Calu3 (cell line): ENCODE measurements around the gene ZNF277. TPM values are rescaled to one million over a fixed set of nuclear protein-coding genes. Genes with fewer than 3 reads are reported as not detected.

Experiments used
- BruUV-seq: library from RNA; stranded (reverse); fragments of 400-500 nt; replicated peaks from 2 replicates; lab custom pipeline; 2021; lab: Mats Ljungman, UMichigan
- CTCF ChIA-PET: fragments of 300-600 bp; sonication (Branson Sonifier 250); formaldehyde crosslinking; loops from one replicate; lab custom pipeline; 2022; ENCODE audit warnings: antibody characterized with exemption; lab: Charles Lee
- DNase-seq: peaks from one replicate; pipeline ENCODE4 v3.0.0; 2022
- H3K27ac Mint-ChIP-seq: one replicate; pipeline ENCODE4 v1.8.0; 2022; ENCODE audit warnings: mixed read lengths; ENCODE audit not compliant: unreplicated experiment
- H3K27me3 Mint-ChIP-seq: one replicate; pipeline ENCODE4 v1.8.0; 2022; ENCODE audit warnings: mixed read lengths; ENCODE audit not compliant: unreplicated experiment
- H3K36me3 Mint-ChIP-seq: one replicate; pipeline ENCODE4 v1.8.0; 2022; ENCODE audit warnings: mild to moderate bottlenecking, moderate library complexity, mixed read lengths; ENCODE audit not compliant: insufficient read depth, unreplicated experiment
- H3K4me1 Mint-ChIP-seq: one replicate; pipeline ENCODE4 v1.8.0; 2022; ENCODE audit warnings: mild to moderate bottlenecking, low read depth, mixed read lengths; ENCODE audit not compliant: unreplicated experiment
- H3K4me3 Mint-ChIP-seq: one replicate; pipeline ENCODE4 v1.8.0; 2022; ENCODE audit warnings: mild to moderate bottlenecking, low read depth, moderate library complexity, mixed read lengths; ENCODE audit not compliant: unreplicated experiment
- H3K9me3 Mint-ChIP-seq: one replicate; pipeline ENCODE4 v1.8.0; 2022; ENCODE audit warnings: low read depth, mixed read lengths; ENCODE audit not compliant: unreplicated experiment
- intact Hi-C: fragments of 100-400 bp; cut with micrococcal nuclease; formaldehyde crosslinking; loops from one replicate; pipeline ENCODE4 v1.10.0; 2022; ENCODE audit not compliant: unreplicated experiment
- total RNA-seq: library from RNA; stranded (reverse); gene quantifications from 2 replicates; pipeline ENCODE4 v1.2.3, GENCODE V29; 2022
- TF ChIP-seq, protein P1 (sequence below): fragments of 200-600 bp; IDR thresholded peaks from one replicate; pipeline ENCODE4 v1.8.0; 2022; ENCODE audit warnings: antibody characterized with exemption; ENCODE audit not compliant: unreplicated experiment

The ZNF277 gene
- total RNA-seq, 1 experiment from 2014 or later: 18.1 TPM

DNA sequence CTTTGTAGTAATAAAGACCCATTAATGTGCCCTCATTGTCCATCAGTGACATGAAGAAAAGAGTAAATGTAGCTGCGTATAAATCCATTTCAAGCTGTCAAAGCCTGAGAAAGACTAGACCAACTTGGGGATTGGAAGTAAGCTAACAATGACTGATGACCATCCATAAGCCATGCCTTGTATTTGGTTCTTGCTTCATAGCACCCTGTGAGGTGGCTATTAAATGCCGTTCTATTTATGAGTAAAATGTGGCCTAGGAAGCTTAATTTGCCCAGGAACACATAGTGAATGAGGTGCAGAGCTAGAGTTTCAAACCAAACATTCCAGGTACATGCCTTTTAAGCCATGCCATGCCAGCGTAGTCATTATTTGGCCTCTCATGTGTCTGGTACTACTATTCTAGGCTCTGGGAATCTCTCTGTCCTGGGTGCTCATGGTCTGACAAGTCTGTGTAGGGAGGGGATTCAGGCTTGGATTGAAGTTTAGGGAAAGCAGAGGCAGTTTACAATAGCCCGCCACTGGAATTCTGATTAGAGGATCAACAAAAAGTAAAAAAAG, 92.1 kb downstream of the ZNF277 start:
- BruUV-seq: no TSS peak
- no peaks in the 10 kb centered on the region for H3K9me3 Mint-ChIP-seq
- H3K4me3 Mint-ChIP-seq: no peak overlapping the region
- H3K4me1 Mint-ChIP-seq: no peaks in the 10 kb centered on the region
- H3K36me3 Mint-ChIP-seq: no peaks in the 10 kb centered on the region
- CTCF ChIA-PET: no interaction called here
- no peaks in the 10 kb centered on the region for H3K27me3 Mint-ChIP-seq
- TF ChIP-seq, protein P1, sequence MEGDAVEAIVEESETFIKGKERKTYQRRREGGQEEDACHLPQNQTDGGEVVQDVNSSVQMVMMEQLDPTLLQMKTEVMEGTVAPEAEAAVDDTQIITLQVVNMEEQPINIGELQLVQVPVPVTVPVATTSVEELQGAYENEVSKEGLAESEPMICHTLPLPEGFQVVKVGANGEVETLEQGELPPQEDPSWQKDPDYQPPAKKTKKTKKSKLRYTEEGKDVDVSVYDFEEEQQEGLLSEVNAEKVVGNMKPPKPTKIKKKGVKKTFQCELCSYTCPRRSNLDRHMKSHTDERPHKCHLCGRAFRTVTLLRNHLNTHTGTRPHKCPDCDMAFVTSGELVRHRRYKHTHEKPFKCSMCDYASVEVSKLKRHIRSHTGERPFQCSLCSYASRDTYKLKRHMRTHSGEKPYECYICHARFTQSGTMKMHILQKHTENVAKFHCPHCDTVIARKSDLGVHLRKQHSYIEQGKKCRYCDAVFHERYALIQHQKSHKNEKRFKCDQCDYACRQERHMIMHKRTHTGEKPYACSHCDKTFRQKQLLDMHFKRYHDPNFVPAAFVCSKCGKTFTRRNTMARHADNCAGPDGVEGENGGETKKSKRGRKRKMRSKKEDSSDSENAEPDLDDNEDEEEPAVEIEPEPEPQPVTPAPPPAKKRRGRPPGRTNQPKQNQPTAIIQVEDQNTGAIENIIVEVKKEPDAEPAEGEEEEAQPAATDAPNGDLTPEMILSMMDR: no peak
- intact Hi-C loops: no loop called here
- H3K27ac Mint-ChIP-seq: no peak overlapping the region
- no peak for DNase-seq

DNA sequence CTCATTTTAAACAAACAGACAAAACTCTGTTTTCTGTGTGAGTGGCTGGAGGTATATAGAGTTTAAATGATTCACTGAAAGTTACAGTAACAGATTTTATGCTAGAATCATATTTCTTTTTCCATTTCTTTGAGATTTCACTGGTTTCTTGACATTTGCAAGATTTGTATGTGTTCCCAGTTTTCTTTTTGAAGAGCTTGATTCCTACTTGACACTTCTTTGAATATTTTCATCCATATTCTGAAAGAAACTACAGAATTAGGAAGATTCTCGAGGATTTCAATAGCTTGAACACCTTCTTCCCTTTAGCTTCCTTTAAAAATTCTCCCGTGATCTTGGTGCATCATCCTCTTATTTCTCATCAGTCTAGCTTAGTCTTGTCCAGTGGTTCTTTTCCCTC, 93.6 kb downstream of the ZNF277 start:
- Mint-ChIP-seq H3K9me3 (no peaks in the 10 kb centered on the region), H3K36me3 (no peaks in the 10 kb centered on the region), H3K27ac (no peak overlapping the region), H3K27me3 (no peaks in the 10 kb centered on the region), H3K4me1 (no peaks in the 10 kb centered on the region), H3K4me3 (no peak overlapping the region)
- TF ChIP-seq, protein P1: no peak
- intact Hi-C loops: no loop called here
- CTCF ChIA-PET: no interaction called here
- no TSS peak for BruUV-seq
- no peak for DNase-seq

DNA sequence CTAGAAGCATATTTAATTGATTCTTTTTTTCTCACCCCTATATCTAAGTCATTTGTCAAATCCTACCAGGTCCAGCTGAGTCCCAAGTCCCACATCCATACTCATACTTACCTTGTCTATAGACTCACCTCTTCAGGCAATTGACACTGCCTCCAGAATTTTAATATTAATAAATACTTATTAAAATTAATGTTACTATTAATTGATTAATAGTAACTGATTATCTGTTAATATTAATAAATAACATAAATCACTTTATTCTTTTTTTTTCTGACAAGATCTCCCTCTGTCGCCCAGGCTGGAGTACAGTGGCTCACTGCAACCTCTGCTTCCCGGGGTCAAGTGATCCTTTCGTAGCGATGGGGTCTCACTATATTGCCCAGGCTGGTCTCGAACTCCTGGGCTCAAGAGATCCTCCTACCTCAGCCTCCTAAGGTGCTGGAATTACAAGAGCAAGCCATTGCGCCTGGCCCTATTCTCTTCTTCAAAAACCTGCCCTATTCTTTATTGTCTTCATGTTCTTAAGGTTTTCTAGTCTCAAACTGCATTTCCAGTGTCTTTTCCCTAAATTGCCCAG, 94.4 kb downstream of the ZNF277 start:
- H3K4me1 Mint-ChIP-seq: no peaks in the 10 kb centered on the region
- no peak for DNase-seq
- H3K27ac Mint-ChIP-seq: no peak overlapping the region
- no peaks in the 10 kb centered on the region for H3K9me3 Mint-ChIP-seq
- intact Hi-C loops: no loop called here
- no peaks in the 10 kb centered on the region for H3K27me3 Mint-ChIP-seq
- TF ChIP-seq, protein P1: no peak
- no peaks in the 10 kb centered on the region for H3K36me3 Mint-ChIP-seq
- no TSS peak for BruUV-seq
- H3K4me3 Mint-ChIP-seq: no peak overlapping the region
- CTCF ChIA-PET: no interaction called here

DNA sequence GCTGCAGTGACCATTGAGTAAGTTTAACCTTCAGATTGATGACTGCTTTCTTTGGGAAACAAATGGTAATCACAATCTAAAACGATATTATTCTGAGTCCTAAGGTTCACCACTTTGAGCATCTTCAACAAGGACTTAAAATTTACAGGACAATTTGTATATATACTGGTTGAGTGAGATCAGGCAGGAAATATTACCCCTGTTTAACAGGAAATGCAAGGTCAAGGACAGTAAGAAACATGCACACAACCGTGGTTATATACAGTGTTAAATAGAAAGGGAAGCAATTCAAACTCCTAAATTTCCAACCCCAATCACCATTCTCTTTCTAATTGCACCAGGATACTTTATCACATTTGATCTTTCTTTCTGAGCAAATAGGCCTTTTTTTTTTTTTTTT, 96.1 kb downstream of the ZNF277 start:
- TF ChIP-seq, protein P1: no peak
- BruUV-seq: no TSS peak
- Mint-ChIP-seq H3K36me3 (no peaks in the 10 kb centered on the region), H3K4me1 (no peaks in the 10 kb centered on the region), H3K27ac (no peak overlapping the region), H3K4me3 (no peak overlapping the region), H3K27me3 (no peaks in the 10 kb centered on the region), H3K9me3 (no peaks in the 10 kb centered on the region)
- intact Hi-C loops: no loop called here
- no peak for DNase-seq
- CTCF ChIA-PET: no interaction called here
